B cell (primary cell): ENCODE measurements around the gene EXOC4. TPM values are rescaled to one million over a fixed set of nuclear protein-coding genes. Genes with fewer than 3 reads are reported as not detected.

ENCODE experiments used
- ATAC-seq: fragments of 200-7000 bp; cut with Tn5 transposase; one replicate; pipeline ENCODE4 v1.10.0; 2021; ENCODE audit warnings: low read depth, mild to moderate bottlenecking, moderate number of reproducible peaks, moderate library complexity
- CTCF ChIA-PET: fragments of 350-600 bp; sonication (Branson Sonifier 250); formaldehyde crosslinking; loops from one replicate; lab custom pipeline; 2021; ENCODE audit warnings: antibody characterized with exemption, inconsistent platforms; lab: Charles Lee
- POLR2A ChIA-PET: fragments of 350-600 bp; sonication (Branson Sonifier 250); formaldehyde crosslinking; loops from one replicate; lab custom pipeline; 2021; ENCODE audit warnings: antibody characterized with exemption; lab: Charles Lee
- DNase-seq: peaks from one replicate; pipeline ENCODE4 v3.0.0; 2013
- H2AFZ ChIP-seq: 2 replicates; pipeline ENCODE4 v1.6.1; 2012; ENCODE audit warnings: mild to moderate bottlenecking, low read depth, low read length; ENCODE audit not compliant: insufficient read depth, poor library complexity, severe bottlenecking
- H3K27ac ChIP-seq, 2 donors: 1 replicate in 1 of 2; 2 replicates in 1 of 2; pipeline ENCODE4 v1.5.1; 2012 to 2013; ENCODE audit warnings: low read length in 2 of 2, mild to moderate bottlenecking in 2 of 2, moderate library complexity in 1 of 2
- H3K27me3 ChIP-seq, 4 experiments: fragments of 200-600 bp in 1 of 4; sonication (generic) in 1 of 4; replicated peaks in 1 of 4; 1 replicate in 2 of 4; 2 replicates in 2 of 4; pipeline versions ENCODE4 v1.6.1 to v1.7.0; 2013 to 2016; ENCODE audit warnings: low read length in 3 of 4, mild to moderate bottlenecking in 2 of 4, mixed read lengths in 1 of 4, moderate library complexity in 1 of 4; ENCODE audit not compliant: insufficient read depth in 4 of 4, control insufficient read depth in 3 of 4; ENCODE audit errors: control extremely low read depth in 1 of 4
- H3K36me3 ChIP-seq, 2 experiments: replicated peaks in 1 of 2; 1 replicate in 1 of 2; 2 replicates in 1 of 2; pipeline versions ENCODE4 v1.6.1 to v1.7.1; 2013; ENCODE audit warnings: low read length in 1 of 2; ENCODE audit not compliant: insufficient read depth in 2 of 2, control insufficient read depth in 1 of 2; ENCODE audit errors: control extremely low read depth in 1 of 2, extremely low read depth in 1 of 2
- H3K4me1 ChIP-seq, 2 donors: fragments of 200-600 bp in 1 of 2; sonication (generic) in 1 of 2; 1 replicate in 1 of 2; 2 replicates in 1 of 2; pipeline versions ENCODE4 v1.5.1 to v1.6.1; 2013 to 2017; ENCODE audit warnings: low read length in 2 of 2; ENCODE audit not compliant: control insufficient read depth in 2 of 2, insufficient read depth in 2 of 2
- H3K4me2 ChIP-seq: replicated peaks from 2 replicates; pipeline ENCODE3; 2012; ENCODE audit warnings: mild to moderate bottlenecking, low read depth, low read length; ENCODE audit not compliant: poor library complexity, severe bottlenecking
- H3K4me3 ChIP-seq, 5 experiments: fragments of 200-600 bp in 1 of 5; sonication (generic) in 1 of 5; 1 replicate in 3 of 5; 2 replicates in 2 of 5; pipeline versions ENCODE4 v1.5.1 to v1.7.0; 2011 to 2016; ENCODE audit warnings: low read length in 4 of 5, mild to moderate bottlenecking in 4 of 5, low read depth in 2 of 5, control low read depth in 1 of 5, moderate library complexity in 1 of 5; ENCODE audit not compliant: insufficient read depth in 1 of 5; ENCODE audit errors: control extremely low read depth in 1 of 5, extremely low read depth in 1 of 5
- H3K79me2 ChIP-seq: fragments of 200-600 bp; sonication (generic); one replicate; pipeline ENCODE4 v1.6.0; 2016; ENCODE audit warnings: low read length; ENCODE audit not compliant: control insufficient read depth, insufficient read depth
- H3K9ac ChIP-seq: fragments of 200-600 bp; sonication (generic); 2 replicates; pipeline ENCODE4 v1.6.1; 2017; ENCODE audit warnings: mild to moderate bottlenecking, low read length, moderate library complexity
- H3K9me3 ChIP-seq, 3 donors: one replicate each; pipeline versions ENCODE4 v1.6.1 to v1.7.1; 2013; ENCODE audit warnings: low read length in 2 of 3; ENCODE audit not compliant: control insufficient read depth in 2 of 3, insufficient read depth in 1 of 3; ENCODE audit errors: control extremely low read depth in 1 of 3
- H4K20me1 ChIP-seq: 2 replicates; pipeline ENCODE4 v1.6.0; 2012; ENCODE audit warnings: mild to moderate bottlenecking, low read length; ENCODE audit not compliant: insufficient read depth, control insufficient read depth, poor library complexity, severe bottlenecking
- H3K27ac Mint-ChIP-seq: one replicate; pipeline ENCODE4 v1.8.0; 2021; ENCODE audit warnings: mixed read lengths
- H3K27me3 Mint-ChIP-seq: one replicate; pipeline ENCODE4 v1.8.0; 2021; ENCODE audit warnings: mixed read lengths
- H3K4me1 Mint-ChIP-seq: one replicate; pipeline ENCODE4 v1.8.0; 2021; ENCODE audit warnings: mixed read lengths
- H3K4me3 Mint-ChIP-seq: one replicate; pipeline ENCODE4 v1.8.0; 2021; ENCODE audit warnings: mixed read lengths
- H3K9me3 Mint-ChIP-seq: one replicate; pipeline ENCODE4 v1.8.0; 2022; ENCODE audit warnings: mixed read lengths; ENCODE audit not compliant: insufficient read depth
- EZH2 ChIP-seq: IDR thresholded peaks from 2 replicates; pipeline ENCODE4 v1.6.1; 2012; ENCODE audit warnings: borderline replicate concordance, low read depth, mild to moderate bottlenecking, moderate library complexity, low read length; ENCODE audit not compliant: insufficient read depth, poor library complexity, severe bottlenecking
- WGBS: methylation state at CpG from one replicate; pipeline ENCODE4 v1.1.5; 2013; ENCODE audit warnings: missing lambda C conversion rate; ENCODE audit not compliant: insufficient coverage; 5-methylcytosine and 5-hydroxymethylcytosine counted together
- intact Hi-C: fragments of 100-400 bp; cut with micrococcal nuclease; formaldehyde crosslinking; loops from one replicate; pipeline ENCODE4 v1.10.0; 2022
- polyA plus RNA-seq: library from polyadenylated mRNA; depleted of rRNA; stranded (reverse); fragments of >200 nt; gene quantifications from 2 replicates; pipeline ENCODE4 v1.2.3, GENCODE V29; 2012
- total RNA-seq, 2 donors: library from RNA; stranded (reverse); fragments of 120-200 nt in 1 of 2; gene quantifications; 1 replicate in 1 of 2; 2 replicates in 1 of 2; pipeline versions ENCODE4 v1.2.3 to v1.2.4, GENCODE V29; 2013 to 2022
- TF ChIP-seq, protein P1 (sequence below): fragments of 200-600 bp; IDR thresholded peaks from one replicate; pipeline ENCODE4 v1.8.0; 2022; ENCODE audit warnings: antibody characterized with exemption, mild to moderate bottlenecking

EXOC4 gene
- total and polyA plus RNA-seq, 2 donors (not counting 1 experiment from before 2014, with no cell fraction given): 16.7 to 135 TPM

DNA sequence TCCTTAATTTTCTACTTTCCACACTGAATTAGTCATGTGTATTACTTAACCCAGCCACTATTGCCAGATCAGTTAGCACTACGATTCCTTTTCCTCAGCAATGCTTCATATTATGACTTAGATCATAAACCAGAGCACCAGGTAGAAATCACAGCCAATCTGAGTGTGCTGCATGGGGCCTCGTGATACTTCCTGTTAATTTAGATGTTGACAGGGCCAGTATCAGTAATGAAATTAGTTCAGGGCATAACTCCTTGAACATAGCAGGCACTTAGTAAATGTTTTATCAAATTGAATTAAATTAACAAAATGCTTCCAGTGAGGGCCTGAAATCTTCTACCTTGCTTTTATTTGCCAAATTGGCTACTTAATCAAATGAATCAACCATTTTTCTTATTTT, 705.0 kb downstream of the EXOC4 start:
- intact Hi-C loops: no loop called here
- no peak overlapping the region for H3K27ac ChIP-seq
- WGBS: no CpG with 5 or more reads among the region's 2 CpGs
- Mint-ChIP-seq H3K9me3 (no peaks in the 10 kb centered on the region), H3K4me1 (no peaks in the 10 kb centered on the region), H3K27ac (no peak overlapping the region), H3K4me3 (no peak overlapping the region), H3K27me3 (no peaks in the 10 kb centered on the region)
- no peaks in the 10 kb centered on the region for H4K20me1 ChIP-seq
- H3K9ac ChIP-seq: no peak overlapping the region
- no peak overlapping the region for H3K4me2 ChIP-seq
- H3K79me2 ChIP-seq: no peaks in the 10 kb centered on the region
- TF ChIP-seq, protein P1, sequence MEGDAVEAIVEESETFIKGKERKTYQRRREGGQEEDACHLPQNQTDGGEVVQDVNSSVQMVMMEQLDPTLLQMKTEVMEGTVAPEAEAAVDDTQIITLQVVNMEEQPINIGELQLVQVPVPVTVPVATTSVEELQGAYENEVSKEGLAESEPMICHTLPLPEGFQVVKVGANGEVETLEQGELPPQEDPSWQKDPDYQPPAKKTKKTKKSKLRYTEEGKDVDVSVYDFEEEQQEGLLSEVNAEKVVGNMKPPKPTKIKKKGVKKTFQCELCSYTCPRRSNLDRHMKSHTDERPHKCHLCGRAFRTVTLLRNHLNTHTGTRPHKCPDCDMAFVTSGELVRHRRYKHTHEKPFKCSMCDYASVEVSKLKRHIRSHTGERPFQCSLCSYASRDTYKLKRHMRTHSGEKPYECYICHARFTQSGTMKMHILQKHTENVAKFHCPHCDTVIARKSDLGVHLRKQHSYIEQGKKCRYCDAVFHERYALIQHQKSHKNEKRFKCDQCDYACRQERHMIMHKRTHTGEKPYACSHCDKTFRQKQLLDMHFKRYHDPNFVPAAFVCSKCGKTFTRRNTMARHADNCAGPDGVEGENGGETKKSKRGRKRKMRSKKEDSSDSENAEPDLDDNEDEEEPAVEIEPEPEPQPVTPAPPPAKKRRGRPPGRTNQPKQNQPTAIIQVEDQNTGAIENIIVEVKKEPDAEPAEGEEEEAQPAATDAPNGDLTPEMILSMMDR: no peak
- no peak for TF ChIP-seq EZH2
- DNase-seq: no peak
- H3K4me3 ChIP-seq: no peak overlapping the region
- H3K9me3 ChIP-seq: peaks cover 0 to 14% (median 0%) of the 10 kb centered on the region in 3 donors
- ATAC-seq: no peak
- H2AFZ ChIP-seq: no peak overlapping the region
- ChIA-PET POLR2A (no interaction called here), CTCF (no interaction called here)
- no peaks in the 10 kb centered on the region for H3K36me3 ChIP-seq
- H3K27me3 ChIP-seq: no peaks in the 10 kb centered on the region
- no peaks in the 10 kb centered on the region for H3K4me1 ChIP-seq

DNA sequence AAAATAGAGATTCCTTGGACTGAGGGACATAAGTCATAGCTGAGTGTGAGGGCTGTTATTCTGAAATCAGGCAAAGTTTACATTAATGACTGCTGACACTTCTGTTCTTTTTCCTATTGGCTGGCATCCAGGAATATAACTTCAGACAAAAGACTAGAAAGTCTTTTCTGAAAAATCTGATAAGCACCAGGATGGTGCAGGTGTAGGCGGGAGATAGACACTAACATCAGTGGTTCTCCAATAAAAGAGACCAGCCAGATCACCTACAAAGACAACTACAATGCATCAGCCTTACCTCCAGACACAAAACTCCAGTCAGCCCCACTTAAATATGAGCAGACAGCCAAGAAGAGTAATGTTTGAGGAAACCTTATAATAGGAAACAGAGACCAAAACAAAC, 705.9 kb downstream of the EXOC4 start:
- no peak overlapping the region for H3K4me2 ChIP-seq
- Mint-ChIP-seq H3K9me3 (peaks cover 3% of the 10 kb centered on the region), H3K27me3 (no peaks in the 10 kb centered on the region)

More for the DNA sequence above, 705.9 kb downstream of the EXOC4 start:
- CTCF ChIA-PET: no interaction called here
- Histone ChIP-seq H3K36me3 (no peaks in the 10 kb centered on the region), H4K20me1 (no peaks in the 10 kb centered on the region), H3K27me3 (no peaks in the 10 kb centered on the region), H3K4me1 (no peaks in the 10 kb centered on the region), H3K79me2 (no peaks in the 10 kb centered on the region), H3K9me3 (peaks cover 0 to 14% (median 0%) of the 10 kb centered on the region in 3 donors), H3K4me3 (no peak overlapping the region), H3K9ac (no peak overlapping the region), H3K27ac (no peak overlapping the region), H2AFZ (no peak overlapping the region)
- no CpG with 5 or more reads among the region's 1 CpG for WGBS
- H3K4me1 Mint-ChIP-seq: no peaks in the 10 kb centered on the region
- ATAC-seq (no peak), DNase-seq (no peak)
- POLR2A ChIA-PET: no interaction called here
- no peak overlapping the region for H3K27ac Mint-ChIP-seq
- H3K4me3 Mint-ChIP-seq: no peak overlapping the region
- intact Hi-C loops: no loop called here
- TF ChIP-seq, protein P1: no peak
- no peak for TF ChIP-seq EZH2
